Osteocyte (in vitro differentiated cells): ENCODE results near the gene GLIPR1L2. TPM values are rescaled to one million over a fixed set of nuclear protein-coding genes. Genes with fewer than 3 reads are reported as not detected.
"Not testable (repeated sequence)": the region's sequence is repeated elsewhere in the genome, so short reads cannot be mapped to it uniquely, and the experiment has no call there.

Experiments
- DNase-seq: peaks from one replicate; pipeline ENCODE4 v3.0.0; 2021; ENCODE audit warnings: mixed read lengths; ENCODE audit not compliant: unreplicated experiment; ENCODE audit errors: extremely low spot score
- H3K27ac Mint-ChIP-seq: one replicate; pipeline ENCODE4 v1.8.0; 2021; ENCODE audit warnings: mild to moderate bottlenecking, mixed read lengths; ENCODE audit not compliant: unreplicated experiment
- H3K27me3 Mint-ChIP-seq: one replicate; pipeline ENCODE4 v1.8.0; 2021; ENCODE audit warnings: mixed read lengths; ENCODE audit not compliant: unreplicated experiment
- H3K36me3 Mint-ChIP-seq: one replicate; pipeline ENCODE4 v1.8.0; 2021; ENCODE audit warnings: mixed read lengths; ENCODE audit not compliant: unreplicated experiment
- H3K4me1 Mint-ChIP-seq: one replicate; pipeline ENCODE4 v1.8.0; 2021; ENCODE audit warnings: mixed read lengths; ENCODE audit not compliant: unreplicated experiment
- H3K4me3 Mint-ChIP-seq: one replicate; pipeline ENCODE4 v1.8.0; 2021; ENCODE audit warnings: mild to moderate bottlenecking, moderate library complexity, mixed read lengths; ENCODE audit not compliant: unreplicated experiment
- H3K9me3 Mint-ChIP-seq: one replicate; pipeline ENCODE4 v1.8.0; 2021; ENCODE audit warnings: mixed read lengths; ENCODE audit not compliant: unreplicated experiment
- total RNA-seq: library from RNA; stranded (reverse); gene quantifications from 2 replicates; pipeline ENCODE4 v1.2.1, GENCODE V29; 2021
- TF ChIP-seq, protein P1 (sequence below): fragments of 200-600 bp; sonication (generic); IDR thresholded peaks from 2 replicates; pipeline ENCODE4 v1.5.0; 2021; ENCODE audit warnings: antibody characterized with exemption, mild to moderate bottlenecking, moderate library complexity

GLIPR1L2 gene
- total RNA-seq, 1 donor from 2014 or later: 0.78 TPM

DNA sequence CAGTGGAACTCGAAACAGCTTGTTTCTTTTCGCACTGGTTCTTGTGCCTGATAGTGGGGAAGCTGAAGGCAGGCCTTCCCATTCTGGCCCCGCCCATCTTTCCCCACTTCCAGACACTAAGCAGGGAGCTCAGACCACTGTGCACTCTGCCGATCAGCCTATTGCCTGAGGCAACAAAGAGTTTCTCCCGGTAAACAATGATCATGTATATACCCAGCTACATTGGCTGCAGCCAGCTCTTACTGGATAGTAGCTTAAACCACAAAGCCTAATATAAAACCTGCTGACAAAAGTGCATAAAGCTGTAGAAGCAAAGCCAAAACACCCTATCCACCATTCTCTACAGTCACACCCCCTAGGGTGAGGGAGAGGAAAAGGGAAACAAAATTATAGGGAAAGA, 65.0 kb downstream of the GLIPR1L2 start:
- H3K27ac Mint-ChIP-seq: no peak overlapping the region
- no peaks in the 10 kb centered on the region for H3K27me3 Mint-ChIP-seq
- no peak overlapping the region for H3K4me3 Mint-ChIP-seq
- TF ChIP-seq, protein P1, sequence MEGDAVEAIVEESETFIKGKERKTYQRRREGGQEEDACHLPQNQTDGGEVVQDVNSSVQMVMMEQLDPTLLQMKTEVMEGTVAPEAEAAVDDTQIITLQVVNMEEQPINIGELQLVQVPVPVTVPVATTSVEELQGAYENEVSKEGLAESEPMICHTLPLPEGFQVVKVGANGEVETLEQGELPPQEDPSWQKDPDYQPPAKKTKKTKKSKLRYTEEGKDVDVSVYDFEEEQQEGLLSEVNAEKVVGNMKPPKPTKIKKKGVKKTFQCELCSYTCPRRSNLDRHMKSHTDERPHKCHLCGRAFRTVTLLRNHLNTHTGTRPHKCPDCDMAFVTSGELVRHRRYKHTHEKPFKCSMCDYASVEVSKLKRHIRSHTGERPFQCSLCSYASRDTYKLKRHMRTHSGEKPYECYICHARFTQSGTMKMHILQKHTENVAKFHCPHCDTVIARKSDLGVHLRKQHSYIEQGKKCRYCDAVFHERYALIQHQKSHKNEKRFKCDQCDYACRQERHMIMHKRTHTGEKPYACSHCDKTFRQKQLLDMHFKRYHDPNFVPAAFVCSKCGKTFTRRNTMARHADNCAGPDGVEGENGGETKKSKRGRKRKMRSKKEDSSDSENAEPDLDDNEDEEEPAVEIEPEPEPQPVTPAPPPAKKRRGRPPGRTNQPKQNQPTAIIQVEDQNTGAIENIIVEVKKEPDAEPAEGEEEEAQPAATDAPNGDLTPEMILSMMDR: no peak
- peaks cover 2% of the 10 kb centered on the region for H3K36me3 Mint-ChIP-seq
- DNase-seq: no peak
- H3K9me3 Mint-ChIP-seq: peaks cover 19% of the 10 kb centered on the region
- no peaks in the 10 kb centered on the region for H3K4me1 Mint-ChIP-seq

DNA sequence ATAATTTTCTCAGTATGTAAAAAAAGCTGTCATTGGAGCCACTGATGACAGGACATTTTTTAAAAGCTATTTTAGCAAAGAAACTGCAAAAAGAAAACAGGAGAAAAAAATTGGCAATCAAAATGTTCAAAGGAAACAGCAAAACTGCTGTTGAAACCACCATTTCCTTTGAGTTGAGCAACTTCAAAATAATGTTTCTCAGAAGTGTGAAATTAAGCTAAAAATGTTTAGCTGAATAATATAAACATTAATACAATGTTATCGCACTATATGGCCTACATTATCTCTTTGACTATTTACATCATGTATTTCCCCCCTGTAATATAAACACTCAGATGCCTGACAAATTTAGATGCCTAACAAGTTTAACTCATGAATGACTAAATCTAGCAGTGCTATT, 66.3 kb downstream of the GLIPR1L2 start:
- TF ChIP-seq, protein P1: no peak
- H3K36me3 Mint-ChIP-seq: peaks cover 2% of the 10 kb centered on the region
- no peak overlapping the region for H3K4me3 Mint-ChIP-seq
- H3K4me1 Mint-ChIP-seq: no peaks in the 10 kb centered on the region
- DNase-seq: no peak
- no peak overlapping the region for H3K27ac Mint-ChIP-seq
- peaks cover 19% of the 10 kb centered on the region for H3K9me3 Mint-ChIP-seq
- H3K27me3 Mint-ChIP-seq: no peaks in the 10 kb centered on the region

DNA sequence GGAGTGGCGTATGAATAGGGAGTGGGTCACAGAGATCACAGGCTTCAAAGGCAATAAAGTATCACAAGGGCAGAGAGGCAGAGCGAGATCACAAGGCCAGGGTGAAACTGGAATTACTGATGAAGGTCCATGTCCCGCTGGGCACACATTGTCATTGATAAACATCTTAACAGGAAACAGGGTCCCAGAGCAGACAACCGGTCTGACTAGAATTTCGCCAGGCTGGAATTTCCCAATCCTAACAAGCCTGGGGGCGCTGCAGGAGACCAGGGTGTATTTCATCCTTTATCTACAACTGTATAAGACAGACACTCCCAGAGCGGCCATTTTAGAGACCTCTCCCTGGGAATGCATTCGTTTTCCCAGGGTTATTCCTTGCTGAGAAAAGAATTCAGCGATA, 67.0 kb downstream of the GLIPR1L2 start:
- not testable (repeated sequence) for H3K4me3 Mint-ChIP-seq, H3K27me3 Mint-ChIP-seq, H3K4me1 Mint-ChIP-seq, DNase-seq, H3K27ac Mint-ChIP-seq, H3K36me3 Mint-ChIP-seq
- H3K9me3 Mint-ChIP-seq: peaks cover 19% of the 10 kb centered on the region

DNA sequence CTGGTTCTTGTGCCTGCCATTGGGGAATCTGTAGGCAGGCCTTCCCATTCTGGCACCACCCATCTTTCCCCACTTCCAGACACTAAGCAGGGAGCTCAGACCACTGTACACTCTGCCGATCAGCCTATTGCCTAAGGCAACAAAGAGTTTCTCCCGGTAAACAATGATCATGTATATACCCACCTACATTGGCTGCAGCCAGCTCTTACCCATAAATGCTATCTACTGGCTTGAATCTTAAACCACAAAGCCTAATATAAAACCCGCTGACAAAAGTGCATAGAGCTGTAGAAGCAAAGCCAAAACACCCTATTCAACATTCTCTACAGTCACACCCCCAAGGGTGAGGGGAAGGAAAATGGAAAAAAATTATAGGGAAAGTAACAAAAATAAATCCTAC, 68.9 kb downstream of the GLIPR1L2 start:
- H3K27ac Mint-ChIP-seq: no peak overlapping the region
- no peaks in the 10 kb centered on the region for H3K27me3 Mint-ChIP-seq

DNA sequence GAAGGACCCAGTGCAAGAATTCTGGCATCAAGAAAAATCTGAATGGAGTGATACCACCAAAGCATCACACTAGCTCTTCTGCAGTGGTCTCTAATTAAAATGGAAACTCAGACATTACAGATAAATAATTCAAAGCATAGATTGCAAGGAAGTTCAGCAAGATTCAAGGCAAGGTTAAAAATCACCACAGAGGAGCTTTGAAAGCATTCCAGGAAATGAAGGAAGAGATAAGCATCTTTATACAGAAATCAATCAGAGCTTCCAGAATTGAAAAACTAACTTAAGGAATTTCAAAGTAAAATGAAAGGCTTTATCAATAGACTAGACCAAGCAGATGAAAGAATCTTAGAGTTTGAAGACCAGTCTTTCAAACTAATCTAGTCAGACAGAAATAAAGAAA, 69.3 kb downstream of the GLIPR1L2 start:
- Mint-ChIP-seq H3K4me1 (no peaks in the 10 kb centered on the region), H3K27me3 (no peaks in the 10 kb centered on the region), H3K27ac (no peak overlapping the region), H3K9me3 (peaks cover 19% of the 10 kb centered on the region), H3K36me3 (peaks cover 2% of the 10 kb centered on the region), H3K4me3 (no peak overlapping the region)
- no peak for DNase-seq
- TF ChIP-seq, protein P1: no peak

More for the DNA sequence above, 68.9 kb downstream of the GLIPR1L2 start:
- TF ChIP-seq, protein P1: no peak
- no peaks in the 10 kb centered on the region for H3K4me1 Mint-ChIP-seq
- no peak for DNase-seq
- H3K36me3 Mint-ChIP-seq: peaks cover 2% of the 10 kb centered on the region
- H3K4me3 Mint-ChIP-seq: no peak overlapping the region
- H3K9me3 Mint-ChIP-seq: peaks cover 19% of the 10 kb centered on the region
